ENCODE results near the gene ATP5PO.
"Not testable (repeated sequence)": the region's sequence is repeated elsewhere in the genome, so short reads cannot be mapped to it uniquely, and the experiment has no call there.

Gene ATP5PO

GRCh38 chr21:33940164-33940880, 24.7 kb upstream of the ATP5PO start:
- DNase-seq, result no peak

- no peak for DNase-seq
Measured at GRCh38 chr21:33939226-33939625, 23.6 kb upstream of the ATP5PO start.

GRCh38 chr21:33938381-33938780, 22.8 kb upstream of the ATP5PO start:
- DNase-seq, result no peak

GRCh38 chr21:33937931-33938339, 22.3 kb upstream of the ATP5PO start:
- no peak for DNase-seq

GRCh38 chr21:33937146-33937545, 21.5 kb upstream of the ATP5PO start:
- no peak for DNase-seq

GRCh38 chr21:33936301-33937038, 20.9 kb upstream of the ATP5PO start:
- peak in 2 of 4 experiments; percentile 29 to 45 for DNase-seq

- no peak for DNase-seq
Measured at GRCh38 chr21:33932731-33933130, 17.1 kb upstream of the ATP5PO start.

GRCh38 chr21:33931799-33932390, 16.3 kb upstream of the ATP5PO start:
- DNase-seq, result peak in 1 of 4 experiments; percentile 8

GRCh38 chr21:33931052-33931798, 15.6 kb upstream of the ATP5PO start:
- peak in 3 of 4 experiments; percentile 14 to 42 (median 41) for DNase-seq

GRCh38 chr21:33926248-33926647, 10.6 kb upstream of the ATP5PO start:
- not testable (repeated sequence) for DNase-seq

- no peak for DNase-seq
Measured at GRCh38 chr21:33924766-33925100, 9.1 kb upstream of the ATP5PO start.

- peak; percentile 83 to 91 (median 91) for DNase-seq
Measured at GRCh38 chr21:33924079-33924765, 8.6 kb upstream of the ATP5PO start.

- no peak for DNase-seq
Measured at GRCh38 chr21:33917421-33917820, 1.8 kb upstream of the ATP5PO start.

- no peak for DNase-seq
Measured at GRCh38 chr21:33916200-33916567, 580 bp upstream of the ATP5PO start.

- no peak for DNase-seq
Measured at GRCh38 chr21:33914188-33914587, 1.4 kb downstream of the ATP5PO start.

- no peak for DNase-seq
Measured at GRCh38 chr21:33909756-33910155, 5.8 kb downstream of the ATP5PO start.

GRCh38 chr21:33908760-33909159, 6.8 kb downstream of the ATP5PO start:
- DNase-seq, result no peak

GRCh38 chr21:33904041-33904440, 11.6 kb downstream of the ATP5PO start:
- no peak for DNase-seq

- no peak for DNase-seq
Measured at GRCh38 chr21:33902349-33902748, 13.3 kb downstream of the ATP5PO start.

- no peak for DNase-seq
Measured at GRCh38 chr21:33901412-33902288, 14.0 kb downstream of the ATP5PO start.

- no peak for DNase-seq
Measured at GRCh38 chr21:33899199-33899598, 16.4 kb downstream of the ATP5PO start.

GRCh38 chr21:33898586-33898985, 17.0 kb downstream of the ATP5PO start:
- no peak for DNase-seq

All from activated naive CD4-positive, alpha-beta T cell (primary cell).